Loucy (cell line): ENCODE data around the gene STK40.

ENCODE experiments used
- H2AFZ ChIP-seq: fragments of 200-600 bp; sonication (generic); 2 replicates; pipeline ENCODE4 v1.6.0; 2016; ENCODE audit warnings: antibody characterized with exemption, mild to moderate bottlenecking, low read length, moderate library complexity
- H3F3A ChIP-seq: fragments of 200-600 bp; 2 replicates; pipeline ENCODE4 v1.6.0; 2016; ENCODE audit warnings: antibody characterized with exemption, low read depth, mild to moderate bottlenecking
- H3K27me3 ChIP-seq: fragments of 200-600 bp; sonication (generic); 2 replicates; pipeline ENCODE4 v1.6.1; 2014; ENCODE audit warnings: low read length, mild to moderate bottlenecking; ENCODE audit not compliant: insufficient read depth, poor library complexity, severe bottlenecking
- H3K36me3 ChIP-seq: fragments of 200-600 bp; sonication (generic); 2 replicates; pipeline ENCODE4 v1.6.1; 2016; ENCODE audit warnings: low read length; ENCODE audit not compliant: insufficient read depth
- H3K4me1 ChIP-seq: fragments of 200-600 bp; sonication (generic); 2 replicates; pipeline ENCODE4 v1.5.1; 2014; ENCODE audit warnings: low read length, mild to moderate bottlenecking; ENCODE audit not compliant: insufficient read depth, poor library complexity, severe bottlenecking
- H3K4me2 ChIP-seq: fragments of 200-600 bp; sonication (generic); 2 replicates; pipeline ENCODE4 v1.6.0; 2014; ENCODE audit warnings: antibody characterized with exemption, low read length, low read depth, mild to moderate bottlenecking; ENCODE audit not compliant: poor library complexity, severe bottlenecking
- H3K4me3 ChIP-seq: fragments of 200-600 bp; sonication (generic); 2 replicates; pipeline ENCODE4 v1.5.1; 2014; ENCODE audit warnings: low read length, mild to moderate bottlenecking, mixed read lengths; ENCODE audit not compliant: poor library complexity, severe bottlenecking
- H3K79me2 ChIP-seq: fragments of 200-600 bp; sonication (generic); 2 replicates; pipeline ENCODE4 v1.6.1; 2014; ENCODE audit warnings: low read length; ENCODE audit not compliant: insufficient read depth
- H3K9ac ChIP-seq: fragments of 200-600 bp; sonication (generic); 2 replicates; pipeline ENCODE4 v1.6.0; 2014; ENCODE audit warnings: mild to moderate bottlenecking, low read depth, low read length, moderate library complexity; ENCODE audit not compliant: poor library complexity, severe bottlenecking
- H3K9me2 ChIP-seq: fragments of 200-600 bp; sonication (generic); replicated peaks from 2 replicates; pipeline ENCODE4 v1.6.1; 2016; ENCODE audit warnings: low read depth, low read length, mixed read lengths
- H3K9me3 ChIP-seq: fragments of 200-600 bp; sonication (generic); 2 replicates; pipeline ENCODE4 v1.6.1; 2014; ENCODE audit warnings: mild to moderate bottlenecking, antibody characterized with exemption, low read length, low read depth; ENCODE audit not compliant: insufficient read depth
- H4K20me1 ChIP-seq: fragments of 200-600 bp; sonication (generic); 2 replicates; pipeline ENCODE4 v1.6.0; 2014; ENCODE audit warnings: antibody characterized with exemption, low read length, mild to moderate bottlenecking; ENCODE audit not compliant: insufficient read depth, poor library complexity, severe bottlenecking
- EZH2phosphoT487 ChIP-seq: fragments of 200-600 bp; IDR thresholded peaks from 2 replicates; pipeline ENCODE4 v1.6.1; 2018; ENCODE audit warnings: antibody characterized with exemption, mild to moderate bottlenecking, moderate library complexity, borderline replicate concordance
- TF ChIP-seq, protein P1 (sequence below): fragments of 200-600 bp; sonication (generic); conservative IDR thresholded peaks from 2 replicates; pipeline ENCODE4 v1.5.1; 2014; ENCODE audit warnings: mild to moderate bottlenecking, antibody characterized with exemption, low read length

The STK40 gene

DNA sequence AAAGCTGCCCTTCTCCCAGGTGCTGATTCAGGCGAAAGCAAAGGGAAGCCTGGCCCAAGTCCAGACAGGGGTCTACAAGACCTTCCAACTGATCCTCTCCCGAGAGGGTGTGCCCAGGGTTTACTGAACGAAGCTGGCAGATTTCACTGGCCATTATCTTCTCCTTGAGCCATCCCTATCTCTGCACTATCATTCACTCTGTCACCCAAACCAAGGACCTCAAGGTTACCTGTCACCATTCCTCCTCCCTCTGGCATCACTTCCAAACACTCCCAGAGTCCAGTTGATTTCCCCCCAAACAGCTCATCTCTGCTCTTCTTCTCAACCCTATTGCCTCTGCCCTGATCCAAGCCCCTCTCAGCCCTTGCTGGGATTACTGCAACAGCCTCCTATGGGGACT is 4.9 kb downstream of the STK40 start:
- H3K9me2 ChIP-seq: no peaks in the 10 kb centered on the region
- H3K4me1 ChIP-seq: peaks cover 49% of the 10 kb centered on the region
- no peaks in the 10 kb centered on the region for H3K9me3 ChIP-seq
- H4K20me1 ChIP-seq: peaks cover 4% of the 10 kb centered on the region
- H3K9ac ChIP-seq: no peak overlapping the region
- peak overlapping the region; percentile 16 for H3K4me2 ChIP-seq
- no peaks in the 10 kb centered on the region for H3K36me3 ChIP-seq
- H3K4me3 ChIP-seq: no peak overlapping the region
- H3F3A ChIP-seq: peaks cover 3% of the 10 kb centered on the region; the same call in 1 of the 2 replicates
- TF ChIP-seq, protein P1, sequence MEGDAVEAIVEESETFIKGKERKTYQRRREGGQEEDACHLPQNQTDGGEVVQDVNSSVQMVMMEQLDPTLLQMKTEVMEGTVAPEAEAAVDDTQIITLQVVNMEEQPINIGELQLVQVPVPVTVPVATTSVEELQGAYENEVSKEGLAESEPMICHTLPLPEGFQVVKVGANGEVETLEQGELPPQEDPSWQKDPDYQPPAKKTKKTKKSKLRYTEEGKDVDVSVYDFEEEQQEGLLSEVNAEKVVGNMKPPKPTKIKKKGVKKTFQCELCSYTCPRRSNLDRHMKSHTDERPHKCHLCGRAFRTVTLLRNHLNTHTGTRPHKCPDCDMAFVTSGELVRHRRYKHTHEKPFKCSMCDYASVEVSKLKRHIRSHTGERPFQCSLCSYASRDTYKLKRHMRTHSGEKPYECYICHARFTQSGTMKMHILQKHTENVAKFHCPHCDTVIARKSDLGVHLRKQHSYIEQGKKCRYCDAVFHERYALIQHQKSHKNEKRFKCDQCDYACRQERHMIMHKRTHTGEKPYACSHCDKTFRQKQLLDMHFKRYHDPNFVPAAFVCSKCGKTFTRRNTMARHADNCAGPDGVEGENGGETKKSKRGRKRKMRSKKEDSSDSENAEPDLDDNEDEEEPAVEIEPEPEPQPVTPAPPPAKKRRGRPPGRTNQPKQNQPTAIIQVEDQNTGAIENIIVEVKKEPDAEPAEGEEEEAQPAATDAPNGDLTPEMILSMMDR: no peak
- no peak for TF ChIP-seq EZH2phosphoT487
- peaks cover 92% of the 10 kb centered on the region for H3K79me2 ChIP-seq
- no peaks in the 10 kb centered on the region for H3K27me3 ChIP-seq
- no peak overlapping the region for H2AFZ ChIP-seq

DNA sequence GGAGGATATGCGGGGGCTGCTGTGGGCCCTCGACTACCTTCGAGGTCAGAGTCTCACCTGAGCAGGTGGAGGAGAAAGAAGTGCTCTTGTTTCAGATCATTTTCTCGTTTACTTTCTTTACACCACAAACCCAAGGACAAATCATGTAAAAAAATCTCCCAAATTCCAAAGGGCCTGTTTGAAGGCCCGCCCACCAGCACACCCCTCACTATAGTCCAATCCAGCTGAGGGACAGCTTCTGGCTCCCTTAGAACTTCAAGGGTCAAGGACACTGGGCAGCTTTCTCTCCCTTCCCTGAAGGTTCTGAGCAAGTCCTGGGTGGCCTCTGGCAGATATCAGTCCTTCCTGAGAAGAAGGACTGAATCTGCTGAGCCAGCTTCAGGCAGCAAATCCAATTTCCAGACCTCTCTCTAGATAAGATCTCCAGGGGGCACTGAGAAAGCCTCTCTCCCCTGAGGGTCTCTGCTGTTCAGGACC is 5.5 kb downstream of the STK40 start:
- H3F3A ChIP-seq: peaks cover 3% of the 10 kb centered on the region; the same call in 1 of the 2 replicates
- TF ChIP-seq, protein P1: no peak
- TF ChIP-seq EZH2phosphoT487: no peak
- no peaks in the 10 kb centered on the region for H3K36me3 ChIP-seq
- no peak overlapping the region for H3K4me3 ChIP-seq
- H3K79me2 ChIP-seq: peaks cover 95% of the 10 kb centered on the region
- peaks cover 4% of the 10 kb centered on the region for H4K20me1 ChIP-seq
- H2AFZ ChIP-seq: no peak overlapping the region
- H3K27me3 ChIP-seq: no peaks in the 10 kb centered on the region
- H3K4me2 ChIP-seq: peak overlapping the region; percentile 18
- H3K9me3 ChIP-seq: no peaks in the 10 kb centered on the region
- H3K9ac ChIP-seq: no peak overlapping the region
- H3K9me2 ChIP-seq: no peaks in the 10 kb centered on the region
- H3K4me1 ChIP-seq: peaks cover 49% of the 10 kb centered on the region

DNA sequence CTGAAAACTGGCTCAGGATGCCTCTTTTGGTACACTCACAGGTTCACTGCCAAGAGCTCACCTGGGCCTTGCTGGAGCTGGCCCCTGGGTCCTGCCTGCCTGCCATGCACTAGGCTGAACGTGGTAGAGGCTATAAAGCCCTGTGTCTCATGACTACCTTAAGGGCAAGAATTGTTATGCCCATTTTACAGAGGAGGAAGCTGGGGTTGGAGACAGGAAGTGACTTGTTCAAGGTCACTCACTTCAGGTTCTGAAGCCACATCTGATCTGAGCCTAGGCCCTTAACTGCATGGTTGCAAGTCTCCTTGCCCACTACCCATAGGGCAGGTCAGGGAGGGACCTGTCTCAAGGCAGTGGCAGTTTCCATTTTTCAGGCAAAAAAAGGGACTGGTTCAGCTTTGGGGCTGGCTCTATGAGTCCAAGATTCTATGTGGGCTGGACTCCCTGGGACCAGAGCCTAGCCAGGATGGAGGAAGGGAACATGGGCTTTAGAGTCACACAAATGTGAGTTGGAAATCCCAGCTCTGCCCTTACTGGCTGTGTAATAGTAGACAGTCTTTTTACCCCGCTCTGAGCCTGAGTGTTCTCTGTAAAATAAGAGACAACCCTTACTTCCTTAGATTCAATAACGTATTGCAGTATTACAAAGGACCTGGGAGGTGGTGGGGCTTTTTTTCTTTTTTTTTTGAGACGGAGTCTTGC is 7.8 kb downstream of the STK40 start:
- Histone ChIP-seq H3K4me1 (peaks cover 54% of the 10 kb centered on the region), H3K9me2 (no peaks in the 10 kb centered on the region), H3K9ac (no peak overlapping the region), H3K4me3 (no peak overlapping the region), H3K27me3 (no peaks in the 10 kb centered on the region), H3K9me3 (no peaks in the 10 kb centered on the region), H3K79me2 (peaks cover 88% of the 10 kb centered on the region), H3K4me2 (peak overlapping the region; percentile 19), H3K36me3 (no peaks in the 10 kb centered on the region), H4K20me1 (no peaks in the 10 kb centered on the region), H2AFZ (no peak overlapping the region), H3F3A (no peaks in the 10 kb centered on the region)
- no peak for TF ChIP-seq EZH2phosphoT487
- TF ChIP-seq, protein P1: no peak
